Measurements from ENCODE around the gene SMIM12.

DNA sequence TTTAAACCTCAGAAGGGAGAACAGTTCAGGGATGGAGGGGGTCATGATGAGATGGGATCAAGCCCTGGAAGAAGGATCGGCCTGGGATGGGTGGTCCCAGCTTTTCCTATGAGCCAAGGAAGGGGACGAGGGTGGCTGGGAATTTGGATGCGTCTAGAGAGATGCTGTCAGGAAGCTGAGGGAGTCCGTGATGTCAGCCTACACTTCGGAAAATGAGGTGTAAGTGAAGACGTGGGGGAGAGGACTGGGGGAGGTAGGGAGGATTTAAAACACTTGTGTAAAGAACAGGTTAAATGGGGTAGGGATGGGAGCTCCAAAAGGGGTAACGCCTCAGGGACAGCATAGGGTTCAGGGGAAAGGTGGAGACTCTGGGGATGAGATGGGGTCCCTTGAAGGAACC, 42.4 kb upstream of the SMIM12 start:
- TF ChIP-seq, protein P1, sequence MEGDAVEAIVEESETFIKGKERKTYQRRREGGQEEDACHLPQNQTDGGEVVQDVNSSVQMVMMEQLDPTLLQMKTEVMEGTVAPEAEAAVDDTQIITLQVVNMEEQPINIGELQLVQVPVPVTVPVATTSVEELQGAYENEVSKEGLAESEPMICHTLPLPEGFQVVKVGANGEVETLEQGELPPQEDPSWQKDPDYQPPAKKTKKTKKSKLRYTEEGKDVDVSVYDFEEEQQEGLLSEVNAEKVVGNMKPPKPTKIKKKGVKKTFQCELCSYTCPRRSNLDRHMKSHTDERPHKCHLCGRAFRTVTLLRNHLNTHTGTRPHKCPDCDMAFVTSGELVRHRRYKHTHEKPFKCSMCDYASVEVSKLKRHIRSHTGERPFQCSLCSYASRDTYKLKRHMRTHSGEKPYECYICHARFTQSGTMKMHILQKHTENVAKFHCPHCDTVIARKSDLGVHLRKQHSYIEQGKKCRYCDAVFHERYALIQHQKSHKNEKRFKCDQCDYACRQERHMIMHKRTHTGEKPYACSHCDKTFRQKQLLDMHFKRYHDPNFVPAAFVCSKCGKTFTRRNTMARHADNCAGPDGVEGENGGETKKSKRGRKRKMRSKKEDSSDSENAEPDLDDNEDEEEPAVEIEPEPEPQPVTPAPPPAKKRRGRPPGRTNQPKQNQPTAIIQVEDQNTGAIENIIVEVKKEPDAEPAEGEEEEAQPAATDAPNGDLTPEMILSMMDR (IDR thresholded peaks at IDR 0.05): no peak
- no peak for TF ChIP-seq EZH2 (IDR thresholded peaks at IDR 0.05)

Data from neural progenitor cell (in vitro differentiated cells).